Measurements from ENCODE around the gene RGS3.

The RGS3 gene

GRCh38 chr9:113609562-113610318, 146.2 kb downstream of the RGS3 start:
- no peak for DNase-seq (ENCODE audit: extremely low spot score)
- ChIA-PET CTCF (no interaction called here), POLR2A (no interaction called here)

GRCh38 chr9:113611461-113612215, 148.1 kb downstream of the RGS3 start:
- CTCF ChIA-PET: interaction anchor here (1.4 to 2.3 kb wide), 3 partner anchors 38 to 46 kb away, joined by 4 to 11 read pairs (median 6); no protein-coding TSS in a partner anchor
- DNase-seq (ENCODE audit: extremely low spot score): no peak
- TF ChIP-seq CTCF (IDR thresholded peaks at IDR 0.05; ENCODE audit: control extremely low read depth, extremely low read depth, low read depth, missing control alignments): no peak
- POLR2A ChIA-PET: no interaction called here

More at GRCh38 chr9:113609562-113610318, 146.2 kb downstream of the RGS3 start:
- no peak for TF ChIP-seq CTCF (IDR thresholded peaks at IDR 0.05; ENCODE audit: control extremely low read depth, extremely low read depth, low read depth, missing control alignments)

GRCh38 chr9:113612216-113612747, 148.8 kb downstream of the RGS3 start:
- no peak for DNase-seq (ENCODE audit: extremely low spot score)
- CTCF ChIA-PET: interaction anchor here (1.4 to 2.3 kb wide), 3 partner anchors 37 to 45 kb away, joined by 4 to 11 read pairs (median 6); no protein-coding TSS in a partner anchor
- TF ChIP-seq CTCF (IDR thresholded peaks at IDR 0.05; ENCODE audit: control extremely low read depth, extremely low read depth, low read depth, missing control alignments): no peak
- POLR2A ChIA-PET: no interaction called here

- ChIA-PET POLR2A (no interaction called here), CTCF (interaction anchor here (0.7 to 2.3 kb wide), 4 partner anchors 10 to 45 kb away, joined by 3 to 11 read pairs (median 4); no protein-coding TSS in a partner anchor)
- TF ChIP-seq CTCF (IDR thresholded peaks at IDR 0.05; ENCODE audit: control extremely low read depth, extremely low read depth, low read depth, missing control alignments): no peak
Observed at GRCh38 chr9:113612828-113613227, 149.3 kb downstream of the RGS3 start.

DNA sequence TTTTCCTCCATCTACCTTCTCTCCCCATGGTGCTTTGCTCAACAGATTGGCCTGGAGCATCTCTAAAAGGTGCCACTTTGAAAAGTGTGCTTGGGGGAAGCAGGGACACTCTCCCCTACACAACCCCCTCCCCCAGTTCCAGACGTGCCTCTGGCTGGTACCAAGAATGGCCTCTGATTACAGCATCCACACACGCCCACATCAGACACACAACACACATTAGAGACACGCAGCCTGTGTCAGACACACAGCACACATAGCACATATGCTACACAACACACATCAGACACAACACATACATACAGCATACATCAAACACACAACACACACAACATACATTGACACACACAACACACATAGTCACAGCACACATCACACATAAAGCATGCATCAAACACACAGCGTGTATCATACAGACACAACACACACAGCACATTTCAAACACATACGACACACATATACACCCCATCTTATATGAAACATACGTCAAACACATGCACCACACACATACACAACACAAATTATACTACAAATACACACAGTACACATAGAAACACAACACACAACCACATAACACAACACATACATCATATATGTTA, 150.4 kb downstream of the RGS3 start:
- POLR2A ChIA-PET: no interaction called here

More at GRCh38 chr9:113612828-113613227, 149.3 kb downstream of the RGS3 start:
- no peak for DNase-seq (ENCODE audit: extremely low spot score)

More for the DNA sequence above, 150.4 kb downstream of the RGS3 start:
- DNase-seq (ENCODE audit: extremely low spot score): no peak
- TF ChIP-seq CTCF (IDR thresholded peaks at IDR 0.05; ENCODE audit: control extremely low read depth, extremely low read depth, low read depth, missing control alignments): no peak
- CTCF ChIA-PET: interaction anchor here (1.0 to 2.3 kb wide), 3 partner anchors 10 to 44 kb away, joined by 3 to 11 read pairs (median 5); no protein-coding TSS in a partner anchor

All from GM10248 (cell line).